HepG2 (cell line): ENCODE results near the gene MARF1. TPM values are rescaled to one million over a fixed set of nuclear protein-coding genes. Genes with fewer than 3 reads are reported as not detected.

Source experiments
- AKNA ChIP-seq: sonication (generic); formaldehyde crosslinking; IDR thresholded peaks from 2 replicates; pipeline ENCODE4 v1.4.0; 2020; ENCODE audit warnings: missing genetic modification reagents, borderline replicate concordance
- ATM ChIP-seq: fragments of 450-650 bp; IDR thresholded peaks from 2 replicates; pipeline ENCODE4 v1.7.1; 2017; ENCODE audit warnings: mild to moderate bottlenecking, borderline replicate concordance
- ETV6 ChIP-seq: sonication (generic); formaldehyde crosslinking; conservative IDR thresholded peaks from 2 replicates; pipeline ENCODE4 v1.4.0; 2020; ENCODE audit warnings: missing genetic modification reagents
- GABPB1 ChIP-seq: IDR thresholded peaks from 2 replicates; pipeline ENCODE4 v1.6.1; 2016; ENCODE audit warnings: mild to moderate bottlenecking, missing genetic modification reagents, moderate library complexity, missing compliant biosample characterization
- GMEB2 ChIP-seq: IDR thresholded peaks from 2 replicates; pipeline ENCODE4 v1.6.1; 2016; ENCODE audit warnings: missing biosample characterization, missing genetic modification reagents, low read depth
- PLSCR1 ChIP-seq: sonication (generic); formaldehyde crosslinking; IDR thresholded peaks from 2 replicates; pipeline ENCODE4 v1.5.0; 2020; ENCODE audit warnings: missing genetic modification reagents, mild to moderate bottlenecking, borderline replicate concordance
- PPARG ChIP-seq: conservative IDR thresholded peaks from 2 replicates; pipeline ENCODE4 v1.6.1; 2016; ENCODE audit warnings: missing biosample characterization, missing genetic modification reagents
- TBX3 ChIP-seq: fragments of 450-650 bp; IDR thresholded peaks from 2 replicates; pipeline ENCODE4 v1.6.1; 2017; ENCODE audit warnings: antibody characterized with exemption, mild to moderate bottlenecking, inconsistent platforms, borderline replicate concordance
- TOE1 ChIP-seq: sonication (generic); formaldehyde crosslinking; IDR thresholded peaks from 2 replicates; pipeline ENCODE4 v1.4.0; 2020; ENCODE audit warnings: mild to moderate bottlenecking, missing genetic modification reagents
- ZNF296 ChIP-seq: sonication (generic); formaldehyde crosslinking; conservative IDR thresholded peaks from 2 replicates; pipeline ENCODE4 v1.5.0; 2020; ENCODE audit warnings: mild to moderate bottlenecking, missing genetic modification reagents
- ZNF326 ChIP-seq: sonication (generic); formaldehyde crosslinking; IDR thresholded peaks from 2 replicates; pipeline ENCODE4 v1.4.0; 2020; ENCODE audit warnings: missing genetic modification reagents, borderline replicate concordance
- ZNF550 ChIP-seq: sonication (generic); formaldehyde crosslinking; IDR thresholded peaks from 2 replicates; pipeline ENCODE4 v1.4.0; 2020; ENCODE audit warnings: mild to moderate bottlenecking, missing genetic modification reagents, borderline replicate concordance
- ZNF577 ChIP-seq: sonication (generic); formaldehyde crosslinking; IDR thresholded peaks from 2 replicates; pipeline ENCODE4 v1.4.0; 2020; ENCODE audit warnings: mild to moderate bottlenecking, low read depth, missing genetic modification reagents, borderline replicate concordance
- ZNF674 ChIP-seq: sonication (generic); formaldehyde crosslinking; IDR thresholded peaks from 2 replicates; pipeline ENCODE4 v1.5.0; 2020; ENCODE audit warnings: low read depth, mild to moderate bottlenecking, missing genetic modification reagents
- ZSCAN12 ChIP-seq: sonication (generic); formaldehyde crosslinking; IDR thresholded peaks from 2 replicates; pipeline ENCODE4 v1.9.0; 2021; ENCODE audit warnings: mild to moderate bottlenecking, missing genetic modification reagents
- ZSCAN25 ChIP-seq: sonication (generic); formaldehyde crosslinking; IDR thresholded peaks from 2 replicates; pipeline ENCODE4 v1.8.0; 2022; ENCODE audit warnings: mild to moderate bottlenecking, missing genetic modification reagents
- ZSCAN31 ChIP-seq: sonication (generic); formaldehyde crosslinking; IDR thresholded peaks from 2 replicates; pipeline ENCODE4 v1.5.0; 2020; ENCODE audit warnings: low read depth, mild to moderate bottlenecking, missing genetic modification reagents
- polyA plus RNA-seq, 8 experiments: library from polyadenylated mRNA; depleted of rRNA in 3 of 8; stranded (reverse) in 7 of 8; unstranded in 1 of 8; fragments of >200 nt; fragmentation: Illumina TruSeq in 4 of 8; extraction: Trizol in 4 of 8; gene quantifications; 2 replicates each; pipeline versions ENCODE4 v1.2.1 to v1.2.3, GENCODE V29; 2011 to 2016; ENCODE audit warnings: low read depth in 4 of 8, missing spikeins in 1 of 8, mixed read lengths in 1 of 8; ENCODE audit not compliant: insufficient read depth in 1 of 8
- total RNA-seq, 5 experiments: library from RNA; depleted of rRNA; stranded (reverse); fragments of >200 nt; fragmentation: Illumina TruSeq; extraction: Trizol; gene quantifications; 2 replicates each; pipeline ENCODE4 v1.2.3, GENCODE V29; 2016; ENCODE audit warnings: low read depth in 1 of 5

The MARF1 gene
- total and polyA plus RNA-seq, 2 of the 13 experiments (the other 11 are each of a cell fraction or from before 2014, with no cell fraction given) = 8.7 to 20.7 TPM

- TF ChIP-seq PPARG (CRISPR knock-in tag) (peak; percentile 50; the same call in 1 of the 2 replicates), ZSCAN25 (CRISPR knock-in tag) (peak; percentile 77; the same call in 1 of the 2 replicates), ZSCAN12 (CRISPR knock-in tag) (peak; percentile 84), GMEB2 (CRISPR knock-in tag) (no peak), ZSCAN31 (peak; percentile 95), ETV6 (peak; percentile 46; the same call in 1 of the 2 replicates), TOE1 (no peak), PLSCR1 (CRISPR knock-in tag) (0 out of 2 replicates have a peak, but pooled peaks have one; percentile 44), AKNA (CRISPR knock-in tag) (no peak), GABPB1 (CRISPR knock-in tag) (peak; percentile 74; the same call in 1 of the 2 replicates), ZNF296 (CRISPR knock-in tag) (peak; percentile 90), ZNF326 (CRISPR knock-in tag) (no peak), TBX3 (no peak), ZNF577 (CRISPR knock-in tag) (no peak), ZNF674 (CRISPR knock-in tag) (no peak), ZNF550 (CRISPR knock-in tag) (peak; percentile 83; the same call in 1 of the 2 replicates), ATM (no peak)
These were observed 7.2 kb upstream of the MARF1 start, which contains the start of gene NDE1 (continued) for GRCh38 chr16:15650019-15650697.
